HepG2 (cell line): ENCODE data around the gene UBXN2A. TPM values are rescaled to one million over a fixed set of nuclear protein-coding genes. Genes with fewer than 3 reads are reported as not detected.

ENCODE experiments used
- DZIP1 ChIP-seq: sonication (generic); formaldehyde crosslinking; IDR thresholded peaks from 2 replicates; pipeline ENCODE4 v1.5.0; 2020; ENCODE audit warnings: mild to moderate bottlenecking, missing genetic modification reagents
- FOXC1 ChIP-seq: sonication (generic); formaldehyde crosslinking; IDR thresholded peaks from 2 replicates; pipeline ENCODE4 v1.8.0; 2022; ENCODE audit warnings: mild to moderate bottlenecking, missing genetic modification reagents, borderline replicate concordance
- GATAD2A ChIP-seq: IDR thresholded peaks from 2 replicates; pipeline ENCODE4 v1.6.1; 2016
- HHEX ChIP-seq: IDR thresholded peaks from 2 replicates; pipeline ENCODE4 v1.6.1; 2016; ENCODE audit warnings: control low read depth
- KLF9 ChIP-seq: IDR thresholded peaks from 2 replicates; pipeline ENCODE4 v1.6.1; 2016; ENCODE audit warnings: low read depth
- MIER3 ChIP-seq: IDR thresholded peaks from 2 replicates; pipeline ENCODE4 v1.6.1; 2016; ENCODE audit warnings: missing compliant biosample characterization, borderline replicate concordance
- NCOA5 ChIP-seq: sonication (generic); formaldehyde crosslinking; IDR thresholded peaks from 2 replicates; pipeline ENCODE4 v1.4.0; 2020; ENCODE audit warnings: missing genetic modification reagents
- RFX3 ChIP-seq: IDR thresholded peaks from 2 replicates; pipeline ENCODE4 v1.6.1; 2016; ENCODE audit warnings: missing biosample characterization, missing genetic modification reagents
- RFXAP ChIP-seq: sonication (generic); formaldehyde crosslinking; IDR thresholded peaks from 2 replicates; pipeline ENCODE4 v1.4.0; 2020; ENCODE audit warnings: missing genetic modification reagents, borderline replicate concordance
- TEAD3 ChIP-seq: optimal IDR thresholded peaks from 2 replicates; pipeline ENCODE3; 2016; ENCODE audit warnings: borderline replicate concordance
- TP53 ChIP-seq: sonication (generic); formaldehyde crosslinking; conservative IDR thresholded peaks from 2 replicates; pipeline ENCODE4 v1.4.0; 2020; ENCODE audit warnings: missing genetic modification reagents
- YY1 ChIP-seq: IDR thresholded peaks from 2 replicates; pipeline ENCODE4 v1.6.1; 2011; ENCODE audit warnings: low read length, low read depth, moderate library complexity, mild to moderate bottlenecking; ENCODE audit not compliant: insufficient read depth, insufficient replicate concordance
- ZNF513 ChIP-seq: sonication (generic); formaldehyde crosslinking; conservative IDR thresholded peaks from 2 replicates; pipeline ENCODE4 v1.5.0; 2020; ENCODE audit warnings: missing genetic modification reagents
- ZNF558 ChIP-seq: sonication (generic); formaldehyde crosslinking; IDR thresholded peaks from 2 replicates; pipeline ENCODE4 v1.9.0; 2022; ENCODE audit warnings: mild to moderate bottlenecking, missing genetic modification reagents, borderline replicate concordance
- ZNF737 ChIP-seq: sonication (generic); formaldehyde crosslinking; IDR thresholded peaks from 2 replicates; pipeline ENCODE4 v1.5.0; 2020; ENCODE audit warnings: missing genetic modification reagents, mild to moderate bottlenecking, borderline replicate concordance
- ZNF761 ChIP-seq: sonication (generic); formaldehyde crosslinking; conservative IDR thresholded peaks from 2 replicates; pipeline ENCODE4 v1.4.0; 2020; ENCODE audit warnings: mild to moderate bottlenecking, missing genetic modification reagents
- ZNF878 ChIP-seq: sonication (generic); formaldehyde crosslinking; IDR thresholded peaks from 2 replicates; pipeline ENCODE4 v1.8.1; 2023; ENCODE audit warnings: mild to moderate bottlenecking, missing genetic modification reagents, moderate library complexity
- ZSCAN22 ChIP-seq: sonication (generic); formaldehyde crosslinking; IDR thresholded peaks from 2 replicates; pipeline ENCODE4 v1.4.0; 2020; ENCODE audit warnings: mild to moderate bottlenecking, missing genetic modification reagents
- polyA plus RNA-seq, 8 experiments: library from polyadenylated mRNA; depleted of rRNA in 3 of 8; stranded (reverse) in 7 of 8; unstranded in 1 of 8; fragments of >200 nt; fragmentation: Illumina TruSeq in 4 of 8; extraction: Trizol in 4 of 8; gene quantifications; 2 replicates each; pipeline versions ENCODE4 v1.2.1 to v1.2.3, GENCODE V29; 2011 to 2016; ENCODE audit warnings: low read depth in 4 of 8, missing spikeins in 1 of 8, mixed read lengths in 1 of 8; ENCODE audit not compliant: insufficient read depth in 1 of 8
- total RNA-seq, 5 experiments: library from RNA; depleted of rRNA; stranded (reverse); fragments of >200 nt; fragmentation: Illumina TruSeq; extraction: Trizol; gene quantifications; 2 replicates each; pipeline ENCODE4 v1.2.3, GENCODE V29; 2016; ENCODE audit warnings: low read depth in 1 of 5
- TF ChIP-seq, protein P1 (sequence below): sonication (generic); formaldehyde crosslinking; IDR thresholded peaks from 2 replicates; pipeline ENCODE4 v1.4.0; 2020; ENCODE audit warnings: missing genetic modification reagents

Gene UBXN2A
- total and polyA plus RNA-seq, 2 of the 13 experiments (the other 11 are each of a cell fraction or from before 2014, with no cell fraction given): 8.3 to 20.9 TPM

GRCh38 chr2:23926750-23927571 is 13.3 kb upstream of the UBXN2A start, which contains the start of gene ATAD2B (continued):
- peak; percentile 94 for TF ChIP-seq YY1
- TF ChIP-seq ZNF761: peak; percentile 72; the same call in 1 of the 2 replicates
- peak; percentile 92; the same call in 1 of the 2 replicates for TF ChIP-seq DZIP1 (CRISPR knock-in tag)
- 0 out of 2 replicates have a peak, but pooled peaks have one; percentile 50 for TF ChIP-seq KLF9 (CRISPR knock-in tag)
- TF ChIP-seq TP53 (CRISPR knock-in tag): 0 out of 2 replicates have a peak, but pooled peaks have one; percentile 50
- TF ChIP-seq ZNF513 (CRISPR knock-in tag): 0 out of 2 replicates have a peak, but pooled peaks have one; percentile 79
- no peak for TF ChIP-seq HHEX (CRISPR knock-in tag)
- TF ChIP-seq ZNF878 (CRISPR knock-in tag): peak; percentile 66; the same call in 1 of the 2 replicates
- TF ChIP-seq GATAD2A: peak; percentile 60; the same call in 1 of the 2 replicates
- TF ChIP-seq ZSCAN22: no peak
- TF ChIP-seq TEAD3 (CRISPR knock-in tag): peak; percentile 74
- peak; percentile 47; the same call in 1 of the 2 replicates for TF ChIP-seq MIER3 (CRISPR knock-in tag)
- TF ChIP-seq ZNF737 (CRISPR knock-in tag): no peak
- TF ChIP-seq RFXAP (CRISPR knock-in tag): peak; percentile 92; the same call in 1 of the 2 replicates
- peak; percentile 73; the same call in 1 of the 2 replicates for TF ChIP-seq ZNF558 (CRISPR knock-in tag)
- TF ChIP-seq, protein P1, sequence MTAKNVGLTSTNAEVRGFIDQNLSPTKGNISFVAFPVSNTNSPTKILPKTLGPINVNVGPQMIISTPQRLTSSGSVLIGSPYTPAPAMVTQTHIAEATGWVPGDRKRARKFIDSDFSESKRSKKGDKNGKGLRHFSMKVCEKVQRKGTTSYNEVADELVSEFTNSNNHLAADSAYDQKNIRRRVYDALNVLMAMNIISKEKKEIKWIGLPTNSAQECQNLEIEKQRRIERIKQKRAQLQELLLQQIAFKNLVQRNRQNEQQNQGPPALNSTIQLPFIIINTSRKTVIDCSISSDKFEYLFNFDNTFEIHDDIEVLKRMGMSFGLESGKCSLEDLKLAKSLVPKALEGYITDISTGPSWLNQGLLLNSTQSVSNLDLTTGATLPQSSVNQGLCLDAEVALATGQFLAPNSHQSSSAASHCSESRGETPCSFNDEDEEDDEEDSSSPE (CRISPR knock-in tag): peak; percentile 77
- 0 out of 2 replicates have a peak, but pooled peaks have one; percentile 15 for TF ChIP-seq RFX3 (CRISPR knock-in tag)
- TF ChIP-seq NCOA5: no peak
- TF ChIP-seq FOXC1 (CRISPR knock-in tag): peak; percentile 92
